Left lung (tissue), 10 donors: ENCODE data around the gene KLRF2. TPM values are rescaled to one million over a fixed set of nuclear protein-coding genes. Genes with fewer than 3 reads are reported as not detected.

Experiments
- ATAC-seq: fragments of 200-7000 bp; cut with Tn5 transposase; one replicate; pipeline ENCODE4 v1.9.1; 2020; ENCODE audit warnings: moderate library complexity
- DNase-seq, 4 donors: peaks; one replicate each; pipeline ENCODE4 v3.0.0-alpha.2; 2013 to 2020
- H3K27ac ChIP-seq, 2 donors: fragments of 200-600 bp; sonication (generic) in 1 of 2; one replicate each; pipeline versions ENCODE4 v1.5.0 to v1.8.0; 2020 to 2021
- H3K27me3 ChIP-seq, 2 donors: fragments of 200-600 bp; sonication (generic) in 1 of 2; one replicate each; pipeline versions ENCODE4 v1.5.0 to v1.8.0; 2020 to 2021
- H3K36me3 ChIP-seq, 2 donors: fragments of 200-600 bp; sonication (generic) in 1 of 2; one replicate each; pipeline versions ENCODE4 v1.5.0 to v1.8.0; 2020 to 2021
- H3K4me1 ChIP-seq, 2 donors: fragments of 200-600 bp; one replicate each; pipeline ENCODE4 v1.8.0; 2021
- H3K4me3 ChIP-seq, 2 donors: fragments of 200-600 bp; sonication (generic) in 1 of 2; one replicate each; pipeline versions ENCODE4 v1.5.0 to v1.8.0; 2020 to 2021; ENCODE audit warnings: mild to moderate bottlenecking in 1 of 2
- H3K9me3 ChIP-seq, 2 donors: fragments of 200-600 bp; sonication (generic) in 1 of 2; one replicate each; pipeline versions ENCODE4 v1.5.0 to v1.8.0; 2020 to 2021
- CTCF ChIP-seq, 2 donors: fragments of 200-600 bp; sonication (generic) in 1 of 2; IDR thresholded peaks; one replicate each; pipeline versions ENCODE4 v1.5.0 to v1.8.0; 2021; ENCODE audit warnings: antibody characterized with exemption in 2 of 2
- intact Hi-C, 2 donors: fragments of 100-400 bp; cut with DNase I; formaldehyde crosslinking; loops; one replicate each; pipeline versions ENCODE4 v1.11.2 to v1.14.2; 2022
- polyA plus RNA-seq, 6 donors: library from polyadenylated mRNA; unstranded; fragments of 120-200 nt; gene quantifications; one replicate each; pipeline ENCODE4 v1.2.1, GENCODE V29; 2013; ENCODE audit not compliant: insufficient read length in 6 of 6
- total RNA-seq, 2 donors: library from RNA; stranded (reverse); fragmentation: NEBNext Ultra II Directional; extraction: Animal tissue kit (Norgen Biotek cat#: 25700); gene quantifications; one replicate each; pipeline ENCODE4 v1.2.1, GENCODE V29; 2021
- donor health status: DM: no; HTN: yes; CAD: no.
- donor health status: DM: no; HTN: no; CAD: no.

KLRF2 gene
- total and polyA plus RNA-seq, 8 donors: not detected

- DNase-seq: no peak
- intact Hi-C loops: no loop called here
- H3K4me3 ChIP-seq: no peak overlapping the region
- ATAC-seq: no peak
- no peaks in the 10 kb centered on the region for H3K4me1 ChIP-seq
- no peaks in the 10 kb centered on the region for H3K27me3 ChIP-seq
- H3K27ac ChIP-seq: no peak overlapping the region
- H3K9me3 ChIP-seq: peaks cover 0 to 38% of the 10 kb centered on the region in 2 donors
- H3K36me3 ChIP-seq: no peaks in the 10 kb centered on the region
- TF ChIP-seq CTCF (IDR thresholded peaks at IDR 0.05): no peak
Measured at GRCh38 chr12:9909724-9910123, 28.4 kb downstream of the KLRF2 start.

GRCh38 chr12:9910716-9911421 is 29.6 kb downstream of the KLRF2 start:
- intact Hi-C loops: no loop called here
- Histone ChIP-seq H3K27ac (no peak overlapping the region), H3K9me3 (peaks cover 0 to 34% of the 10 kb centered on the region in 2 donors), H3K4me3 (no peak overlapping the region), H3K36me3 (no peaks in the 10 kb centered on the region), H3K27me3 (no peaks in the 10 kb centered on the region), H3K4me1 (no peaks in the 10 kb centered on the region)
- DNase-seq (no peak), ATAC-seq (no peak)
- no peak for TF ChIP-seq CTCF (IDR thresholded peaks at IDR 0.05)

- Histone ChIP-seq H3K27ac (no peak overlapping the region), H3K4me1 (no peaks in the 10 kb centered on the region), H3K27me3 (no peaks in the 10 kb centered on the region), H3K9me3 (peaks cover 0 to 34% of the 10 kb centered on the region in 2 donors), H3K36me3 (no peaks in the 10 kb centered on the region), H3K4me3 (no peak overlapping the region)
- TF ChIP-seq CTCF (IDR thresholded peaks at IDR 0.05): no peak
- intact Hi-C loops: no loop called here
- DNase-seq: no peak
- no peak for ATAC-seq
Measured at GRCh38 chr12:9911708-9912107, 30.4 kb downstream of the KLRF2 start.

- no peaks in the 10 kb centered on the region for H3K36me3 ChIP-seq
- H3K9me3 ChIP-seq: no peaks in the 10 kb centered on the region
- intact Hi-C loops: no loop called here
- H3K27ac ChIP-seq: no peak overlapping the region
- ATAC-seq: no peak
- H3K4me3 ChIP-seq: no peak overlapping the region
- no peak for TF ChIP-seq CTCF (IDR thresholded peaks at IDR 0.05)
- no peak for DNase-seq
- no peaks in the 10 kb centered on the region for H3K4me1 ChIP-seq
- no peaks in the 10 kb centered on the region for H3K27me3 ChIP-seq
Measured at GRCh38 chr12:9919443-9919842, 38.2 kb downstream of the KLRF2 start.

- ATAC-seq (peak; percentile 83), DNase-seq (peak in 1 of 4 donors; percentile 11)
- no peak for TF ChIP-seq CTCF (IDR thresholded peaks at IDR 0.05)
- no peaks in the 10 kb centered on the region for H3K4me1 ChIP-seq
- H3K27me3 ChIP-seq: no peaks in the 10 kb centered on the region
- H3K27ac ChIP-seq: no peak overlapping the region
- no peak overlapping the region for H3K4me3 ChIP-seq
- no peaks in the 10 kb centered on the region for H3K36me3 ChIP-seq
- no peaks in the 10 kb centered on the region for H3K9me3 ChIP-seq
- intact Hi-C loops: no loop called here
Measured at GRCh38 chr12:9920451-9920850, 39.2 kb downstream of the KLRF2 start.
